ENCODE data around the gene CTSD. TPM values are rescaled to one million over a fixed set of nuclear protein-coding genes. Genes with fewer than 3 reads are reported as not detected.

The CTSD gene
- total and polyA plus RNA-seq, 2 of the 8 experiments (the other 6 are each of a cell fraction or from before 2014, with no cell fraction given) = 169 to 173 TPM

- DNase-seq (ENCODE audit: low read depth in 1 of 2, low spot score in 2 of 2) (no peak), FAIRE-seq (no peak)
- H2AK5ac ChIP-seq (ENCODE audit: low read depth, low read length) = no peak overlapping the region
- H3K27ac ChIP-seq (ENCODE audit: low read depth, low read length) = no peak overlapping the region
- no peak overlapping the region for H4K8ac ChIP-seq (ENCODE audit: extremely low read depth, insufficient read depth, low read length)
- no peak overlapping the region for H3K4ac ChIP-seq (replicated peaks; ENCODE audit: insufficient read length, low read depth, low read length)
- H3K23me2 ChIP-seq (ENCODE audit: low read depth, low read length) = no peaks in the 10 kb centered on the region
- H2BK15ac ChIP-seq (ENCODE audit: low read length) = no peak overlapping the region
- H4K91ac ChIP-seq (replicated peaks; ENCODE audit: insufficient read length, low read length) = no peak overlapping the region
- no peak overlapping the region for H3K23ac ChIP-seq (ENCODE audit: insufficient read length)
- H3K4me2 ChIP-seq (ENCODE audit: insufficient read depth in 1 of 2, low read depth in 2 of 2, low read length in 2 of 2) = no peak overlapping the region
- H3K9me3 ChIP-seq (ENCODE audit: insufficient read depth in 2 of 2, low read depth in 1 of 2, low read length in 1 of 2) = no peaks in the 10 kb centered on the region
- no peaks in the 10 kb centered on the region for H3K4me1 ChIP-seq (replicated peaks in 1 of 4; ENCODE audit: control insufficient read depth in 3 of 4, insufficient read depth in 4 of 4, low read length in 3 of 4)
- H2BK20ac ChIP-seq (ENCODE audit: low read length) = no peak overlapping the region
- peaks cover 0 to 5% (median 2%) of the 10 kb centered on the region in 4 experiments; a peak in 1 of 7 replicates for H3K27me3 ChIP-seq (replicated peaks in 1 of 4; ENCODE audit: control insufficient read depth in 3 of 4, extremely low read depth in 1 of 4, insufficient read depth in 3 of 4, low read length in 3 of 4)
- no peak overlapping the region for H3K9ac ChIP-seq (replicated peaks in 1 of 4; ENCODE audit: extremely low read depth in 1 of 4, low read depth in 3 of 4, low read length in 3 of 4)
- H3K36me3 ChIP-seq (ENCODE audit: control insufficient read depth in 2 of 4, insufficient read depth in 4 of 4, low read length in 3 of 4) = no peaks in the 10 kb centered on the region
- H3K4me3 ChIP-seq (ENCODE audit: extremely low read depth in 1 of 4, insufficient read depth in 2 of 4, low read depth in 3 of 4, low read length in 4 of 4) = no peak overlapping the region
- no peaks in the 10 kb centered on the region for H3K79me1 ChIP-seq (ENCODE audit: low read depth, low read length)
- ChIA-PET CTCF (ENCODE audit: partially characterized antibody) (interaction anchor here (0.8 to 4.4 kb wide), 10 partner anchors 14 to 713 kb away, joined by 3 to 19 read pairs (median 6); no protein-coding TSS in a partner anchor), POLR2A (ENCODE audit: partially characterized antibody) (no interaction called here)
- no peak overlapping the region for H3K18ac ChIP-seq (ENCODE audit: extremely low read depth, low read length)
- H2BK12ac ChIP-seq (ENCODE audit: low read depth, low read length) = no peak overlapping the region
- H4K20me1 ChIP-seq (replicated peaks in 1 of 2; ENCODE audit: control insufficient read depth in 1 of 2, insufficient read depth in 2 of 2, low read length in 2 of 2) = no peaks in the 10 kb centered on the region
- H4K5ac ChIP-seq (ENCODE audit: insufficient read length, low read depth, low read length) = no peak overlapping the region
- H2BK5ac ChIP-seq (ENCODE audit: low read depth, low read length) = no peak overlapping the region
- no peak overlapping the region for H2AFZ ChIP-seq (ENCODE audit: low read length)
- no peak overlapping the region for H2BK120ac ChIP-seq (replicated peaks; ENCODE audit: low read depth, low read length)
- WGBS, 2 experiments (ENCODE audit: extremely low coverage in 1 of 2, insufficient coverage in 1 of 2, insufficient read length in 1 of 2, insufficient replicate concordance in 2 of 2, low coverage in 1 of 2, low lambda C conversion rate in 2 of 2, missing lambda C conversion rate in 1 of 2) = 84% methylated on average over 4 of the region's 4 CpGs; no CpG with 5 or more reads in 1 of the 2 experiments
- no peak overlapping the region for H3K14ac ChIP-seq (ENCODE audit: insufficient read length)
- no peaks in the 10 kb centered on the region for H3K79me2 ChIP-seq (ENCODE audit: control insufficient read depth in 1 of 2, insufficient read depth in 2 of 2, low read length in 2 of 2)
- H3K56ac ChIP-seq (replicated peaks; ENCODE audit: insufficient read length, low read depth, low read length) = no peak overlapping the region
- TF ChIP-seq RNF2 (IDR thresholded peaks at IDR 0.05; ENCODE audit: borderline replicate concordance, low read depth, low read length, missing control alignments, poor library complexity, severe bottlenecking) (no peak), TEAD4 (IDR thresholded peaks at IDR 0.05; ENCODE audit: low read depth, low read length) (no peak), ATF2 (IDR thresholded peaks at IDR 0.05; ENCODE audit: low read length) (no peak), MAFK (IDR thresholded peaks at IDR 0.05; ENCODE audit: low read depth, low read length) (no peak), CHD1 (IDR thresholded peaks at IDR 0.05; ENCODE audit: low read depth, low read length) (no peak), POU5F1 (IDR thresholded peaks at IDR 0.05; ENCODE audit: low read depth, low read length) (no peak), RFX5 (IDR thresholded peaks at IDR 0.05; ENCODE audit: borderline replicate concordance, low read depth, low read length) (no peak), CTCF (IDR thresholded peaks at IDR 0.05; ENCODE audit: control extremely low read depth in 1 of 3, insufficient read depth in 1 of 3, low read depth in 1 of 3, low read length in 3 of 3) (no peak), EZH2 (IDR thresholded peaks at IDR 0.05; ENCODE audit: low read depth, low read length, severe bottlenecking) (no peak), SP4 (IDR thresholded peaks at IDR 0.05; ENCODE audit: low read length) (no peak)
Measured at GRCh38 chr11:1707751-1708150, 56.0 kb downstream of the CTSD start.
